Gastrocnemius medialis (tissue), 4 donors: ENCODE measurements around the gene KIF12. TPM values are rescaled to one million over a fixed set of nuclear protein-coding genes. Genes with fewer than 3 reads are reported as not detected.

Source experiments
- ATAC-seq, 2 donors: fragments of 150-250 bp; one replicate each; pipeline ENCODE4 v1.9.1; 2016
- DNase-seq, 2 donors: peaks; one replicate each; pipeline ENCODE4 v3.0.0-alpha.2; 2019
- H3K27ac ChIP-seq, 4 donors: fragments of 200-600 bp; sonication (generic); 1 replicate in 1 of 4; 2 replicates in 3 of 4; pipeline ENCODE4 v1.5.1; 2016 to 2018; ENCODE audit warnings: mild to moderate bottlenecking in 2 of 4, moderate library complexity in 1 of 4
- H3K27me3 ChIP-seq, 3 donors: fragments of 200-600 bp; sonication (generic) in 2 of 3; 1 replicate in 1 of 3; 2 replicates in 2 of 3; pipeline versions ENCODE4 v1.5.1 to v1.6.0; 2016 to 2019; ENCODE audit warnings: mild to moderate bottlenecking in 1 of 3, moderate library complexity in 1 of 3
- H3K36me3 ChIP-seq, 2 donors: fragments of 200-600 bp; sonication (generic) in 1 of 2; one replicate each; pipeline ENCODE4 v1.5.1; 2017 to 2018
- H3K4me1 ChIP-seq, 2 donors: fragments of 200-600 bp; sonication (generic) in 1 of 2; one replicate each; pipeline ENCODE4 v1.5.1; 2016 to 2017; ENCODE audit warnings: mild to moderate bottlenecking in 2 of 2
- H3K4me3 ChIP-seq, 4 donors: fragments of 200-600 bp; sonication (generic) in 3 of 4; 1 replicate in 1 of 4; 2 replicates in 3 of 4; pipeline ENCODE4 v1.5.1; 2016 to 2019; ENCODE audit warnings: mild to moderate bottlenecking in 2 of 4
- H3K9me3 ChIP-seq, 3 donors: fragments of 200-600 bp; sonication (generic) in 2 of 3; 1 replicate in 1 of 3; 2 replicates in 2 of 3; pipeline ENCODE4 v1.5.1; 2016 to 2019
- CTCF ChIP-seq, 5 experiments: fragments of 450-650 bp in 3 of 5; fragments of 200-600 bp in 2 of 5; sonication (generic) in 2 of 5; IDR thresholded peaks in 4 of 5; conservative IDR thresholded peaks in 1 of 5; 1 replicate in 4 of 5; 2 replicates in 1 of 5; pipeline ENCODE4 v1.5.1; 2016 to 2019; ENCODE audit warnings: antibody characterized with exemption in 5 of 5, mild to moderate bottlenecking in 3 of 5, moderate library complexity in 3 of 5
- POLR2A ChIP-seq, 2 donors: fragments of 450-650 bp; IDR thresholded peaks; one replicate each; pipeline ENCODE4 v1.6.1; 2017; ENCODE audit warnings: antibody characterized with exemption in 2 of 2, mild to moderate bottlenecking in 2 of 2, moderate library complexity in 2 of 2
- in situ Hi-C, 4 donors: fragments of 200-750 bp; cut with MboI; loops; one replicate each; pipeline versions ENCODE4 v1.15.0 to v1.8.0; 2017; ENCODE audit warnings: low sequenced_read_pairs in 4 of 4
- intact Hi-C: fragments of 100-400 bp; cut with DNase I; formaldehyde crosslinking; loops from one replicate; pipeline ENCODE4 v1.15.1; 2023; ENCODE audit warnings: low total_unique reads
- total RNA-seq, 4 donors: library from RNA; depleted of rRNA; stranded (reverse); fragments of >200 nt; gene quantifications; one replicate each; pipeline versions ENCODE4 v1.1.0 to v1.2.3, GENCODE V29; 2016

The KIF12 gene
- total RNA-seq, 4 donors from 2014 or later, result not detected

DNA sequence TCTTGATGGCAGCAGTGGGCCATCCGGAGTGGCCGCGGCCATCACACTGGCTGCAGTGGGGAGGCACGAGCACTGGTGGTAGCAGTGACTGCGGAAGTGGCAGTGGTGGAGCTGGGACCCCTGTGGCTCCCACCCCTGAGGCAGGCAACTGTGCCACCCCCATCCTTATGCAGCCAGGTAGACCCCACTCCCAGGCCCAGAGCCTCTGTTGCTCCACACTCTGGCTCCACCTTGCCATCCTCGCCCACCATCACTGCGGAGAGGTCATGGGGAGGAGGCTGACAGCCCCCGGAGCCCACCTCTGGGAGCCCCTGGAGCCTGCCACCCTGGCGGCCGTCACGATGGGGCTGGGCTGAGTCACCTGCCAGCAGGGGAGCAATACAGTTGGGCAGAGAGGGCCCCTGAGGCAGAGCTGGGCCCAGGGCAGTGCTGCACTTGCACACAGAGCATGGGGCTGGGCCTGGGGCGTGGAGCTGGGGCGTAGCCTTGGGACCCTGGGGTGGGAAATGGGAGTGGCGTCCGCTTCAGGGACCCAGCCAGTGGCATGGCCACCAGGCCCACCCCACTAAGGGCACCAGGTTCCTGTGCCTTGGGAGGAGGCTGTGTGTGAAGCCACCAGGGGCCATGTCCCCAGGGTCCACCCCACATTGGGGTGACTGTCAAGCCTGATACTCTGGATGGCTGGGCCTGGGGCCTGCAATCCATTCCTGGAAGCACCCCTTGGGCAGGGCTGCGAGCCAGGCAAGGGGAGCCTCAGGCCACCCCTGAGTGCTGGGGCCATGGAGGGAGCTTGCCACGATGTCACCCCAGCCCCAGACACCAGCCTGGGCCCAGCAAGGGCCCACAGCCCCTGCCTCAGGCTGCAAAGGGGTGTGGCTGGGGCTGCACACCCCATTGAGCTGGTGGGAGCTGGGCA is 28.6 kb downstream of the KIF12 start:
- no peaks in the 10 kb centered on the region for H3K36me3 ChIP-seq
- ATAC-seq (no peak), DNase-seq (no peak)
- no peak overlapping the region for H3K27ac ChIP-seq
- no peaks in the 10 kb centered on the region for H3K9me3 ChIP-seq
- in situ Hi-C loops, result no loop called here
- no peak overlapping the region for H3K4me3 ChIP-seq
- H3K27me3 ChIP-seq, result no peaks in the 10 kb centered on the region
- TF ChIP-seq CTCF (IDR thresholded peaks at IDR 0.05 in 4 of 5, conservative IDR thresholded peaks at IDR 0.05 in 1 of 5), result no peak
- TF ChIP-seq POLR2A (IDR thresholded peaks at IDR 0.05), result no peak
- H3K4me1 ChIP-seq, result no peaks in the 10 kb centered on the region
- intact Hi-C loops, result no loop called here

DNA sequence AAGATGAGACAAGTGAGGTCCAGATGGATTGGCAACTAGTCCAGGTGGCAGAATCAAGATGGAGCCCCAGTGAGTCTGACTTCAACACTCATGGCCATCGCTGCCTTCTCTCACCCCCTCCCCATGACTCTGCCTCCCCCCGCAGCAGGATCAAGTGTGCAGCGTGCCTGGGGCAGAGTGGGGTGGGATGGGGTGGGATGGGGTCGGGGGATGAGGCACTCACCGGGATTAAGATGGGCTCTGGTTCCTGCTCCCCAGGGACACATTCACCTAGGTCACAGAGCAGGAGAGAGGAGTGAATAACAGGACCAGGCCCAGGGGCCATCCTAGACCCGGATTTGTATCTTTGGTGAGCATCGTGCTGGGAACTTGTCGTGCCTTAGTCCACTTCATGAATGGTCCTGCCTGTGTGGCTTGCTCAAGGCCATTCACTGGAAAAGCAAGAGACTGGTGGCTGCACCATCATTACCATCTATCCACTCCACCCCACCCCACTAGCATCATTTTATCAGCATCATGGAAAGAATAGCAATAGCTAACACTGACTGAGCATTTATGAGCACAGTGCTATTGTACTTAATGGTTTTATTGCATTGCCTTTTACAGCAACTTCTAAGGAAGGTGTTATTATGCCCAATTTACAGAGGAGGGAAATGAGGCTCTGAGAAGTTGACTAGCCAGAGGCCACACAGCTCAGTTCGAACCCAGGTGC is 29.5 kb downstream of the KIF12 start:
- no peak for DNase-seq
- Histone ChIP-seq H3K36me3 (no peaks in the 10 kb centered on the region), H3K4me3 (no peak overlapping the region), H3K9me3 (no peaks in the 10 kb centered on the region), H3K4me1 (no peaks in the 10 kb centered on the region), H3K27ac (no peak overlapping the region), H3K27me3 (no peaks in the 10 kb centered on the region)
- intact Hi-C loops, result no loop called here
- no peak for ATAC-seq
- TF ChIP-seq POLR2A (IDR thresholded peaks at IDR 0.05), result no peak
- TF ChIP-seq CTCF (IDR thresholded peaks at IDR 0.05 in 4 of 5, conservative IDR thresholded peaks at IDR 0.05 in 1 of 5), result no peak
- in situ Hi-C loops, result no loop called here

GRCh38 chr9:114065304-114065703 is 33.8 kb downstream of the KIF12 start:
- Histone ChIP-seq H3K4me3 (no peak overlapping the region), H3K36me3 (no peaks in the 10 kb centered on the region), H3K9me3 (no peaks in the 10 kb centered on the region), H3K27ac (no peak overlapping the region), H3K27me3 (no peaks in the 10 kb centered on the region), H3K4me1 (no peaks in the 10 kb centered on the region)
- TF ChIP-seq POLR2A (IDR thresholded peaks at IDR 0.05) (no peak), CTCF (IDR thresholded peaks at IDR 0.05 in 4 of 5, conservative IDR thresholded peaks at IDR 0.05 in 1 of 5) (no peak)
- intact Hi-C loops, result no loop called here
- in situ Hi-C loops, result no loop called here
- no peak for DNase-seq
- no peak for ATAC-seq

GRCh38 chr9:114061830-114062474 is 37.1 kb downstream of the KIF12 start:
- ATAC-seq (no peak), DNase-seq (no peak)
- intact Hi-C loops (no loop called here), in situ Hi-C loops (no loop called here)
- H3K9me3 ChIP-seq, result no peaks in the 10 kb centered on the region
- H3K4me3 ChIP-seq, result no peak overlapping the region
- no peaks in the 10 kb centered on the region for H3K27me3 ChIP-seq
- no peaks in the 10 kb centered on the region for H3K36me3 ChIP-seq
- no peak for TF ChIP-seq POLR2A (IDR thresholded peaks at IDR 0.05)
- TF ChIP-seq CTCF (IDR thresholded peaks at IDR 0.05 in 4 of 5, conservative IDR thresholded peaks at IDR 0.05 in 1 of 5), result no peak
- H3K4me1 ChIP-seq, result peaks cover 7 to 8% of the 10 kb centered on the region in 2 donors
- H3K27ac ChIP-seq, result no peak overlapping the region
